Measurements from ENCODE around the gene MRPL49. TPM values are rescaled to one million over a fixed set of nuclear protein-coding genes. Genes with fewer than 3 reads are reported as not detected.
A peak's percentile ranks its signal among the peaks of the same experiment; 100 is the strongest.

Gene MRPL49
- polyA plus RNA-seq, 1 donor from 2014 or later = 80.5 TPM

DNA sequence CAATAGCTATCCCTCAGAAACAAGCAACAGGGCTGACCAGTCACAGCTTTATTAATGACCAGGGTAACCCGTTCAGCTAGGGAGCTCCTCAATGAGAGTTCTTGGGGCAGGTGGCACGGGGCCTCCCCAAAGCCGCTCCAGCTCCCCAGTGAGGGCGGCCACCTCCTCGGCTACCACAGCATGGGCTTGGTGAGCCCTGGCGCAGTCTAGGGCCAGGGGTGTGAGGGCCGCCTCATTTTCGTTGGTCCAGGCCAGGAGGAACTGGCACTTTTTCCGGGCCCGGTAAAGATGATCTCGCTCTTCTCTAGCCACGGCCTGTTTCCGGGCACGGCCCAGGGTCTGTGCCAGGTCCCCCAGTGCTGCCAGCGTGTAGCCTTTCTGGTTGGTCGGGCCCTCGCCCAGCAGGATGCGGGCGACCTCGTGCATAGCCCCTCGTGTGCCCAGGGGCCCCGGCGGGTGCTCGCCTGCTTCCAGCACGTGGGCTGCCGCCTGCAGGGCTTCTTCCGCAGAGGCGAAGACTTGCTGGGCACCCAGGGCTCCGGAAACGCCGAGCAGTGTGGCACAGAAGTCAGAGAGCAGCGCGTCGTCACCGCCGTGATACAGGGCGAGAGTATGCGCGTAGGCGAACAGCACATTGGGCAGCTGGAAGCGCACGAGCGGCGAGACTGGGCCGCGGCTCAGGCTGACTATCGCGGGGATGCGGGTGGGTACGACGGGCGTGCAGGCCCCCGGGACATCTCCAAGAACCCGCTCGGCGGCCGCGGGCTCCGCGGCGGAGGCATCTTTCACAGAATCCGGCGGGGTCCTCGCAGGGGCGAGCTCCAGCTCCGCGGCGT is 5.5 kb upstream of the MRPL49 start:
- H3K9ac ChIP-seq (ENCODE audit: low read length) = peak overlapping the region; percentile 79
- H3K36me3 ChIP-seq (ENCODE audit: insufficient read depth, low read length) = peaks cover 10% of the 10 kb centered on the region

DNA sequence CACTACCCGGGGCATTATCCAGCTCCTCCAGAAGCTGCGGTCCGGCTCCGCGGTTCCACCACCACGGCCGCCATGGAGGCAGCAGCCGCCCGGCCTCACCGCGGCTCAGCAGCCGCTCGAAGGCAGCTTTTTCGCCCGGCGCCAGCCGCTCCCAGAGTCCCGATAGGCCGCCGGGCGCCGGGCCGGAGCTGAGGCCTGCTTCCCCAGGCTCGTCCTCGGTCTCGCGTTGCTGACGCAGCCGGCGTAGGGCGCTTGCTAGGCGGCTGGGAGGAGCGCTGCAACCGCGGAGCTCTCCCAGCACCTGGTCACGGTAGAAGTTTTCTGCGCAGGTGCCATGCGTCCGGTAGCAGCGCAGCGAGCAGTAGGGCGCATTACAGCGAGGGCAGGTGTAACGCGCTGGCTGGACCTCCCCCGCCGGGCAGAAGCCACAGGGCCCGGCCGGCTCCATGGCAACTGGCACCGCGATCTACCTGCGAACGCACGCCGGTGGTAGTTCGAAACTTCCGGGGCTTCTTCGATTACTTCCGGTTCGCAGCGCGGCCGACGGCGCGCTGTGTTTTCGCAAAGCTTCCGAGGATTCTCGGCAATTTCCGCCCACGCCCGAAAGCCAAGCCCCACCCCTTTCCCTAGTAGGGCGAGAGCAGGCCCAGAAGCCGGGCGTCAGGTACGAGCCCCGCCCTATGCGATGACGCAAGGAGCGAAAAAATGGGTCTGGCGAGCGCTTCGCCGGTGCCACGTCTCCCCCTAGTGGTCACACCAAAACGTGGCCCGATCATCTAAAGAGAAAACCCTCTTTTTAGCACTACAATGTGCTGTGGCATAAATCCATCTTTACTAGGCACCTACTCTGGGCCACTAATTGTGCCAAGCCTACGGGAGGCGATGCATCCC is 4.7 kb upstream of the MRPL49 start, which contains the start of gene ZNHIT2:
Gene ZNHIT2, minus strand, starts transcription at position 496 of the 891 bp plus-strand sequence. Its CDS starts 48 bp downstream, at position 448.
- H3K9me2 ChIP-seq (ENCODE audit: insufficient read depth, low read length) = no peaks in the 10 kb centered on the region
- H3F3A ChIP-seq (ENCODE audit: insufficient read depth, low read length, poor library complexity, severe bottlenecking) = no peaks in the 10 kb centered on the region
- H2AFZ ChIP-seq (ENCODE audit: low read depth, low read length) = no peak within 1 kb of the TSS
- peak within 1 kb of the TSS; percentile 71 for H3K27ac ChIP-seq (ENCODE audit: low read length)
- peak within 1 kb of the TSS; percentile 79 for H3K9ac ChIP-seq (ENCODE audit: low read length)
- H3K27me3 ChIP-seq (ENCODE audit: insufficient read depth, low read depth, low read length) = no peaks in the 10 kb centered on the region
- H3K4me2 ChIP-seq (ENCODE audit: low read length) = peak within 1 kb of the TSS; percentile 82
- peaks cover 10% of the 10 kb centered on the region for H3K36me3 ChIP-seq (ENCODE audit: insufficient read depth, low read length)
- H4K20me1 ChIP-seq (ENCODE audit: insufficient read depth) = no peaks in the 10 kb centered on the region
- TF ChIP-seq TAF1 (IDR thresholded peaks at IDR 0.05; ENCODE audit: low read depth) = no peak
- peak; percentile 41 for TF ChIP-seq EP300 (conservative IDR thresholded peaks at IDR 0.05; ENCODE audit: poor library complexity, severe bottlenecking)
- peak; percentile 78 for TF ChIP-seq SMC3 (conservative IDR thresholded peaks at IDR 0.05; ENCODE audit: poor library complexity)
- TF ChIP-seq POLR2AphosphoS5 (IDR thresholded peaks at IDR 0.05) = peak; percentile 82
- peak; percentile 98 for TF ChIP-seq MXI1 (conservative IDR thresholded peaks at IDR 0.05; ENCODE audit: poor library complexity, severe bottlenecking)
- TF ChIP-seq, protein P1, sequence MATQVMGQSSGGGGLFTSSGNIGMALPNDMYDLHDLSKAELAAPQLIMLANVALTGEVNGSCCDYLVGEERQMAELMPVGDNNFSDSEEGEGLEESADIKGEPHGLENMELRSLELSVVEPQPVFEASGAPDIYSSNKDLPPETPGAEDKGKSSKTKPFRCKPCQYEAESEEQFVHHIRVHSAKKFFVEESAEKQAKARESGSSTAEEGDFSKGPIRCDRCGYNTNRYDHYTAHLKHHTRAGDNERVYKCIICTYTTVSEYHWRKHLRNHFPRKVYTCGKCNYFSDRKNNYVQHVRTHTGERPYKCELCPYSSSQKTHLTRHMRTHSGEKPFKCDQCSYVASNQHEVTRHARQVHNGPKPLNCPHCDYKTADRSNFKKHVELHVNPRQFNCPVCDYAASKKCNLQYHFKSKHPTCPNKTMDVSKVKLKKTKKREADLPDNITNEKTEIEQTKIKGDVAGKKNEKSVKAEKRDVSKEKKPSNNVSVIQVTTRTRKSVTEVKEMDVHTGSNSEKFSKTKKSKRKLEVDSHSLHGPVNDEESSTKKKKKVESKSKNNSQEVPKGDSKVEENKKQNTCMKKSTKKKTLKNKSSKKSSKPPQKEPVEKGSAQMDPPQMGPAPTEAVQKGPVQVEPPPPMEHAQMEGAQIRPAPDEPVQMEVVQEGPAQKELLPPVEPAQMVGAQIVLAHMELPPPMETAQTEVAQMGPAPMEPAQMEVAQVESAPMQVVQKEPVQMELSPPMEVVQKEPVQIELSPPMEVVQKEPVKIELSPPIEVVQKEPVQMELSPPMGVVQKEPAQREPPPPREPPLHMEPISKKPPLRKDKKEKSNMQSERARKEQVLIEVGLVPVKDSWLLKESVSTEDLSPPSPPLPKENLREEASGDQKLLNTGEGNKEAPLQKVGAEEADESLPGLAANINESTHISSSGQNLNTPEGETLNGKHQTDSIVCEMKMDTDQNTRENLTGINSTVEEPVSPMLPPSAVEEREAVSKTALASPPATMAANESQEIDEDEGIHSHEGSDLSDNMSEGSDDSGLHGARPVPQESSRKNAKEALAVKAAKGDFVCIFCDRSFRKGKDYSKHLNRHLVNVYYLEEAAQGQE (IDR thresholded peaks at IDR 0.05; ENCODE audit: borderline replicate concordance) = peak; percentile 21
- TF ChIP-seq EZH2 (IDR thresholded peaks at IDR 0.05; ENCODE audit: borderline replicate concordance, insufficient read depth, low read length, poor library complexity, severe bottlenecking) = no peak
- peak; percentile 87 for TF ChIP-seq RAD21 (conservative IDR thresholded peaks at IDR 0.05)
- TF ChIP-seq, protein P2, sequence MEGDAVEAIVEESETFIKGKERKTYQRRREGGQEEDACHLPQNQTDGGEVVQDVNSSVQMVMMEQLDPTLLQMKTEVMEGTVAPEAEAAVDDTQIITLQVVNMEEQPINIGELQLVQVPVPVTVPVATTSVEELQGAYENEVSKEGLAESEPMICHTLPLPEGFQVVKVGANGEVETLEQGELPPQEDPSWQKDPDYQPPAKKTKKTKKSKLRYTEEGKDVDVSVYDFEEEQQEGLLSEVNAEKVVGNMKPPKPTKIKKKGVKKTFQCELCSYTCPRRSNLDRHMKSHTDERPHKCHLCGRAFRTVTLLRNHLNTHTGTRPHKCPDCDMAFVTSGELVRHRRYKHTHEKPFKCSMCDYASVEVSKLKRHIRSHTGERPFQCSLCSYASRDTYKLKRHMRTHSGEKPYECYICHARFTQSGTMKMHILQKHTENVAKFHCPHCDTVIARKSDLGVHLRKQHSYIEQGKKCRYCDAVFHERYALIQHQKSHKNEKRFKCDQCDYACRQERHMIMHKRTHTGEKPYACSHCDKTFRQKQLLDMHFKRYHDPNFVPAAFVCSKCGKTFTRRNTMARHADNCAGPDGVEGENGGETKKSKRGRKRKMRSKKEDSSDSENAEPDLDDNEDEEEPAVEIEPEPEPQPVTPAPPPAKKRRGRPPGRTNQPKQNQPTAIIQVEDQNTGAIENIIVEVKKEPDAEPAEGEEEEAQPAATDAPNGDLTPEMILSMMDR (IDR thresholded peaks at IDR 0.05; ENCODE audit: poor library complexity, severe bottlenecking) = peak; percentile 99
- H3K79me2 ChIP-seq (replicated peaks; ENCODE audit: insufficient read depth, low read length) = peaks cover 36% of the 10 kb centered on the region
- H3K9me3 ChIP-seq (ENCODE audit: low read length) = no peaks in the 10 kb centered on the region
- peak within 1 kb of the TSS; percentile 97 for H3K4me3 ChIP-seq (ENCODE audit: low read length)

More for the DNA sequence above, 5.5 kb upstream of the MRPL49 start:
- Histone ChIP-seq H3K9me2 (ENCODE audit: insufficient read depth, low read length) (no peaks in the 10 kb centered on the region), H3F3A (ENCODE audit: insufficient read depth, low read length, poor library complexity, severe bottlenecking) (no peaks in the 10 kb centered on the region), H3K4me2 (ENCODE audit: low read length) (peak overlapping the region; percentile 82), H3K9me3 (ENCODE audit: low read length) (no peaks in the 10 kb centered on the region), H3K27ac (ENCODE audit: low read length) (peak overlapping the region; percentile 71), H3K79me2 (replicated peaks; ENCODE audit: insufficient read depth, low read length) (peaks cover 36% of the 10 kb centered on the region), H3K27me3 (ENCODE audit: insufficient read depth, low read depth, low read length) (no peaks in the 10 kb centered on the region), H4K20me1 (ENCODE audit: insufficient read depth) (no peaks in the 10 kb centered on the region), H2AFZ (ENCODE audit: low read depth, low read length) (no peak overlapping the region), H3K4me3 (ENCODE audit: low read length) (peak overlapping the region; percentile 97)
- TF ChIP-seq EP300 (conservative IDR thresholded peaks at IDR 0.05; ENCODE audit: poor library complexity, severe bottlenecking) = no peak
